Osteoblast (primary cell): ENCODE data around the gene MAPRE3. TPM values are rescaled to one million over a fixed set of nuclear protein-coding genes. Genes with fewer than 3 reads are reported as not detected.
A peak's percentile ranks its signal among the peaks of the same experiment; 100 is the strongest.

Experiments
- DNase-seq: peaks from one replicate; pipeline ENCODE4 v3.0.0; 2011; ENCODE audit warnings: low spot score, mixed read lengths; ENCODE audit not compliant: insufficient read length; ENCODE audit errors: missing footprints
- H2AFZ ChIP-seq: 2 replicates; pipeline ENCODE4 v1.6.0; 2011; ENCODE audit warnings: mild to moderate bottlenecking, low read length
- H3K27ac ChIP-seq: 2 replicates; pipeline ENCODE4 v1.5.1; 2011; ENCODE audit warnings: mild to moderate bottlenecking, low read depth, low read length, moderate library complexity
- H3K27me3 ChIP-seq: 2 replicates; pipeline ENCODE4 v1.6.0; 2012; ENCODE audit warnings: mild to moderate bottlenecking, control low read depth, inconsistent platforms, low read length, moderate library complexity; ENCODE audit not compliant: insufficient read depth
- H3K36me3 ChIP-seq: 2 replicates; pipeline ENCODE4 v1.5.1; 2011; ENCODE audit warnings: mild to moderate bottlenecking, low read length, control low read depth, moderate library complexity; ENCODE audit not compliant: insufficient read depth
- H3K4me1 ChIP-seq: 2 replicates; pipeline ENCODE4 v1.5.1; 2011; ENCODE audit warnings: mild to moderate bottlenecking, low read length, control low read depth, moderate library complexity; ENCODE audit not compliant: insufficient read depth
- H3K4me2 ChIP-seq: 2 replicates; pipeline ENCODE4 v1.6.0; 2011; ENCODE audit warnings: mild to moderate bottlenecking, low read length; ENCODE audit not compliant: insufficient read depth
- H3K4me3 ChIP-seq: fragments of 200-600 bp; sonication (generic); 3 replicates; pipeline ENCODE4 v1.5.1; 2012; ENCODE audit warnings: mild to moderate bottlenecking, low read length, inconsistent platforms; ENCODE audit not compliant: insufficient read depth
- H3K79me2 ChIP-seq: 2 replicates; pipeline ENCODE4 v1.6.0; 2012; ENCODE audit warnings: mild to moderate bottlenecking, low read length, control low read depth, inconsistent platforms; ENCODE audit not compliant: insufficient read depth
- H3K9me3 ChIP-seq: 2 replicates; pipeline ENCODE4 v1.5.1; 2011; ENCODE audit warnings: low read depth, low read length, control low read depth
- H4K20me1 ChIP-seq: 2 replicates; pipeline ENCODE4 v1.6.0; 2012; ENCODE audit warnings: mild to moderate bottlenecking, low read length, control low read depth; ENCODE audit not compliant: insufficient read depth
- CTCF ChIP-seq: IDR thresholded peaks from 2 replicates; pipeline ENCODE4 v1.5.1; 2011; ENCODE audit warnings: mild to moderate bottlenecking, low read depth, low read length, moderate library complexity; ENCODE audit errors: extremely low read depth
- total RNA-seq: library from RNA; depleted of rRNA; stranded (reverse); fragments of >200 nt; gene quantifications from 2 replicates; pipeline ENCODE4 v1.2.3, GENCODE V29; 2012

The MAPRE3 gene
- total RNA-seq, 1 donor: 6.5 TPM

GRCh38 chr2:27059141-27059820 lies 88.8 kb downstream of the MAPRE3 start:
- no peaks in the 10 kb centered on the region for H3K9me3 ChIP-seq
- no peak overlapping the region for H3K27ac ChIP-seq
- DNase-seq: no peak
- H3K27me3 ChIP-seq: no peaks in the 10 kb centered on the region
- peaks cover 48% of the 10 kb centered on the region for H3K36me3 ChIP-seq
- peaks cover 3% of the 10 kb centered on the region for H3K79me2 ChIP-seq
- no peak overlapping the region for H3K4me2 ChIP-seq
- peaks cover 5% of the 10 kb centered on the region for H3K4me1 ChIP-seq
- peaks cover 8% of the 10 kb centered on the region for H4K20me1 ChIP-seq
- H2AFZ ChIP-seq: no peak overlapping the region
- TF ChIP-seq CTCF: no peak
- no peak overlapping the region for H3K4me3 ChIP-seq

GRCh38 chr2:27060323-27060722 lies 89.9 kb downstream of the MAPRE3 start:
- DNase-seq: no peak
- Histone ChIP-seq H3K27ac (no peak overlapping the region), H3K4me1 (peaks cover 5% of the 10 kb centered on the region), H3K27me3 (no peaks in the 10 kb centered on the region), H2AFZ (no peak overlapping the region), H3K4me2 (no peak overlapping the region), H4K20me1 (peaks cover 8% of the 10 kb centered on the region), H3K79me2 (peaks cover 5% of the 10 kb centered on the region), H3K4me3 (no peak overlapping the region), H3K36me3 (peaks cover 43% of the 10 kb centered on the region), H3K9me3 (no peaks in the 10 kb centered on the region)
- no peak for TF ChIP-seq CTCF

GRCh38 chr2:27065128-27065527 lies 94.7 kb downstream of the MAPRE3 start:
- Histone ChIP-seq H3K36me3 (peaks cover 50% of the 10 kb centered on the region), H3K27me3 (no peaks in the 10 kb centered on the region), H3K9me3 (no peaks in the 10 kb centered on the region), H4K20me1 (peaks cover 33% of the 10 kb centered on the region), H3K4me3 (no peak overlapping the region), H3K4me2 (no peak overlapping the region), H2AFZ (no peak overlapping the region), H3K27ac (no peak overlapping the region), H3K4me1 (peaks cover 23% of the 10 kb centered on the region), H3K79me2 (peaks cover 42% of the 10 kb centered on the region)
- no peak for TF ChIP-seq CTCF
- DNase-seq: no peak

GRCh38 chr2:27067385-27067784 lies 96.9 kb downstream of the MAPRE3 start:
- H3K4me1 ChIP-seq: peaks cover 35% of the 10 kb centered on the region
- H3K9me3 ChIP-seq: no peaks in the 10 kb centered on the region
- TF ChIP-seq CTCF: no peak
- H3K4me3 ChIP-seq: no peak overlapping the region
- H3K79me2 ChIP-seq: peaks cover 55% of the 10 kb centered on the region
- no peak overlapping the region for H2AFZ ChIP-seq
- H3K4me2 ChIP-seq: no peak overlapping the region
- peaks cover 48% of the 10 kb centered on the region for H3K36me3 ChIP-seq
- H3K27me3 ChIP-seq: no peaks in the 10 kb centered on the region
- H3K27ac ChIP-seq: no peak overlapping the region
- DNase-seq: peak; percentile 70
- H4K20me1 ChIP-seq: peaks cover 34% of the 10 kb centered on the region
